Upper lobe of right lung (tissue), 1 donor: ENCODE measurements around the gene LRRC8B. TPM values are rescaled to one million over a fixed set of nuclear protein-coding genes. Genes with fewer than 3 reads are reported as not detected.
"Not testable (repeated sequence)": the region's sequence is repeated elsewhere in the genome, so short reads cannot be mapped to it uniquely, and the experiment has no call there.

ENCODE experiments used
- ATAC-seq: fragments of 200-7000 bp; cut with Tn5 transposase; one replicate; pipeline ENCODE4 v1.9.1; 2020; ENCODE audit warnings: mild to moderate bottlenecking, moderate library complexity
- DNase-seq: peaks from one replicate; pipeline ENCODE4 v3.0.0-alpha.2; 2020
- H3K27ac ChIP-seq: fragments of 200-600 bp; one replicate; pipeline ENCODE4 v1.8.0; 2022
- H3K27me3 ChIP-seq: fragments of 200-600 bp; one replicate; pipeline ENCODE4 v1.8.0; 2022; ENCODE audit warnings: mild to moderate bottlenecking
- H3K36me3 ChIP-seq: fragments of 200-600 bp; one replicate; pipeline ENCODE4 v1.8.0; 2022
- H3K4me1 ChIP-seq: fragments of 200-600 bp; one replicate; pipeline ENCODE4 v1.8.0; 2022
- H3K4me3 ChIP-seq: fragments of 200-600 bp; one replicate; pipeline ENCODE4 v1.8.0; 2022; ENCODE audit warnings: mild to moderate bottlenecking
- H3K9me3 ChIP-seq: fragments of 200-600 bp; one replicate; pipeline ENCODE4 v1.8.0; 2022
- intact Hi-C: fragments of 100-400 bp; cut with DNase I; formaldehyde crosslinking; loops from one replicate; pipeline ENCODE4 v1.11.0; 2022
- total RNA-seq: library from RNA; stranded (reverse); fragmentation: NEBNext Ultra II Directional; extraction: Animal tissue kit (Norgen Biotek cat#: 25700); gene quantifications from one replicate; pipeline ENCODE4 v1.2.1, GENCODE V29; 2021
- TF ChIP-seq, protein P1 (sequence below): fragments of 200-600 bp; IDR thresholded peaks from one replicate; pipeline ENCODE4 v1.8.0; 2022; ENCODE audit warnings: antibody characterized with exemption
- donor health status: DM: no; HTN: yes; CAD: no; lungs with severe emphysema.

The LRRC8B gene
- total RNA-seq, 1 donor from 2014 or later: 22.3 TPM

DNA sequence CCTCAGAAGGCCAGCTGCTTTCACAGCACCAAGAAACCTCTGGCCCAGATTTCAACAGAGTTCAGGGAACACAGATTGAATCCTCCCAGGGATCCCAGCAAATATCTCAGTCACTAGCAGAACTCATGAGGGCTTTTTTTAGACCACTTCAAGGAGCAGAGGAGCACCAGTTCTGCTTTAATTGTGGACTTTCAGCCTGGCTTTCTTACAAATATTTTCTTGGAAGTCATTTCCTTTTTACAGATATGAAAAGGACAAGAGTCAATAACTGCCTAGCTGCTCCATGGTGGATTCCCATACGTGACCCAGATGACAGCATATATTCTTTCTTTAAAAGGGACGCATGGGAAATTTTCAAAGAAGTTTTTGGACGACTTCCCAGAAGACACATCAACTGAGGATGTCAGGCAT lies 6.4 kb upstream of the LRRC8B start:
- Histone ChIP-seq H3K36me3 (no peaks in the 10 kb centered on the region), H3K27ac (peak overlapping the region; percentile 44), H3K9me3 (no peaks in the 10 kb centered on the region), H3K4me1 (no peaks in the 10 kb centered on the region), H3K27me3 (no peaks in the 10 kb centered on the region), H3K4me3 (no peak overlapping the region)
- intact Hi-C loops: loop anchor here (10.0 kb wide), 1 partner anchor 57 kb away; no protein-coding TSS in a partner anchor
- DNase-seq (no peak), ATAC-seq (peak; percentile 85)
- TF ChIP-seq, protein P1, sequence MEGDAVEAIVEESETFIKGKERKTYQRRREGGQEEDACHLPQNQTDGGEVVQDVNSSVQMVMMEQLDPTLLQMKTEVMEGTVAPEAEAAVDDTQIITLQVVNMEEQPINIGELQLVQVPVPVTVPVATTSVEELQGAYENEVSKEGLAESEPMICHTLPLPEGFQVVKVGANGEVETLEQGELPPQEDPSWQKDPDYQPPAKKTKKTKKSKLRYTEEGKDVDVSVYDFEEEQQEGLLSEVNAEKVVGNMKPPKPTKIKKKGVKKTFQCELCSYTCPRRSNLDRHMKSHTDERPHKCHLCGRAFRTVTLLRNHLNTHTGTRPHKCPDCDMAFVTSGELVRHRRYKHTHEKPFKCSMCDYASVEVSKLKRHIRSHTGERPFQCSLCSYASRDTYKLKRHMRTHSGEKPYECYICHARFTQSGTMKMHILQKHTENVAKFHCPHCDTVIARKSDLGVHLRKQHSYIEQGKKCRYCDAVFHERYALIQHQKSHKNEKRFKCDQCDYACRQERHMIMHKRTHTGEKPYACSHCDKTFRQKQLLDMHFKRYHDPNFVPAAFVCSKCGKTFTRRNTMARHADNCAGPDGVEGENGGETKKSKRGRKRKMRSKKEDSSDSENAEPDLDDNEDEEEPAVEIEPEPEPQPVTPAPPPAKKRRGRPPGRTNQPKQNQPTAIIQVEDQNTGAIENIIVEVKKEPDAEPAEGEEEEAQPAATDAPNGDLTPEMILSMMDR: no peak

- H3K4me1 ChIP-seq: no peaks in the 10 kb centered on the region
- no peaks in the 10 kb centered on the region for H3K9me3 ChIP-seq
- intact Hi-C loops: loop anchor here (10.0 kb wide), 1 partner anchor 55 kb away; no protein-coding TSS in a partner anchor
- no peak overlapping the region for H3K27ac ChIP-seq
- no peak overlapping the region for H3K4me3 ChIP-seq
- H3K36me3 ChIP-seq: no peaks in the 10 kb centered on the region
- TF ChIP-seq, protein P1: peak; percentile 74
- ATAC-seq (peak; percentile 45), DNase-seq (no peak)
- H3K27me3 ChIP-seq: no peaks in the 10 kb centered on the region
Measured at GRCh38 chr1:89519779-89520358, 4.8 kb upstream of the LRRC8B start.

DNA sequence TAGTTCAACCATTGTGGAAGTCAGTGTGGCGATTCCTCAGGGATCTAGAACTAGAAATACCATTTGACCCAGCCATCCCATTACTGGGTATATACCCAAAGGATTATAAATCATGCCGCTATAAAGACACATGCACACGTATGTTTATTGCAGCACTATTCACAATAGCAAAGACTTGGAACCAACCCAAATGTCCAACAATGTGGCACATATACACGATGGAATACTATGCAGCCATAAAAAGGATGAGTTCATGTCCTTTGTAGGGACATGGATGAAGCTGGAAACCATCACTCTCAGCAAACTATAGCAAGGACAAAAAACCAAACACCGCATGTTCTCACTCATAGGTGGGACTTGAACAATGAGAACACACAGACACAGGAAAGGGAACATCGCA lies 2.7 kb upstream of the LRRC8B start:
- DNase-seq, intact Hi-C loops, H3K4me1 ChIP-seq, H3K27ac ChIP-seq, H3K36me3 ChIP-seq, H3K9me3 ChIP-seq, H3K4me3 ChIP-seq, ATAC-seq, H3K27me3 ChIP-seq: not testable (repeated sequence)

DNA sequence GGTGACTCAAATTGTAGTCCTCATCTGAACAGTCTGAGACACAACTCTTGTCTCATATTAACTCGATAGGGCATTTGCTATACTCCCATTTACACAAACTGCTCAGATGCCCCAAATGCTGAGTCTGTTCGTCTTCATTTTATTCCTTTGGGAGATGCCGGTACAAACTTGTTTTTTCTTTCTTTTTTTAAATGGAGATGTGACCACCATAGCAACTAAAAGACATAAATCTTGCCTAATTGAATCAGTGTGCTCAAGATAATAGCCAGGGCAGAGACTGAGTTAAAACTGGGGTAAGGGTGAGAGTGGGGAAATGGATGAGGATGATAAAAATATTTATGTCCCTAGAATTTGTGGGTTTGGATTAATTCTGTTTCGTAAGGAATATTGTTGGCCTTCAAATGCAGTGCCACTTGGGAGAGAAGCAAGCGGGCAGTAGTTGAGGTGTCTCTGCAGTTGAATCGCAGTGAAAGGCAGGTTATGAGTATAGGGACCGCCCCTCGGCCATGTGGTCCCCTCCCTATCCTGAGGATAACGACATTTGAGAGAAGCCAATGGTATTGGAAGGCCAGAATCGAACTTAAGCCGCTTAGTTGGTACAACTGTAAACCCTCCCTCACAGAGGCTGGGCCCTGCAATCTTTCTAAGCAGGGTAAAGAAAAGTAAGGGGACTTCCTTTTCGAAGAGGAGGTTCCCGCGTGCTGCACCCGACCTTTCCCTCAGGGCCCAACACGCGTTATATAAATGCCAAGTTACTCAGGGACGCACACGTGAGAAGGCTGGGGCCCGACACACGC lies 859 bp upstream of the LRRC8B start:
- intact Hi-C loops: no loop called here
- TF ChIP-seq, protein P1: no peak
- no peak for DNase-seq

GRCh38 chr1:89525169-89525855 lies 683 bp downstream of the LRRC8B start:
- intact Hi-C loops: no loop called here
- Histone ChIP-seq H3K4me3 (peak overlapping the region; percentile 90), H3K36me3 (no peaks in the 10 kb centered on the region), H3K27ac (peak overlapping the region; percentile 88), H3K4me1 (peaks cover 9% of the 10 kb centered on the region), H3K27me3 (no peaks in the 10 kb centered on the region), H3K9me3 (no peaks in the 10 kb centered on the region)
- DNase-seq (peak; percentile 85), ATAC-seq (peak; percentile 65)
- TF ChIP-seq, protein P1: no peak

More for the DNA sequence above, 859 bp upstream of the LRRC8B start:
- Histone ChIP-seq H3K4me3 (peak overlapping the region; percentile 90), H3K9me3 (no peaks in the 10 kb centered on the region), H3K4me1 (peaks cover 9% of the 10 kb centered on the region), H3K27ac (peak overlapping the region; percentile 88), H3K27me3 (no peaks in the 10 kb centered on the region), H3K36me3 (no peaks in the 10 kb centered on the region)
- ATAC-seq: peak; percentile 58

DNA sequence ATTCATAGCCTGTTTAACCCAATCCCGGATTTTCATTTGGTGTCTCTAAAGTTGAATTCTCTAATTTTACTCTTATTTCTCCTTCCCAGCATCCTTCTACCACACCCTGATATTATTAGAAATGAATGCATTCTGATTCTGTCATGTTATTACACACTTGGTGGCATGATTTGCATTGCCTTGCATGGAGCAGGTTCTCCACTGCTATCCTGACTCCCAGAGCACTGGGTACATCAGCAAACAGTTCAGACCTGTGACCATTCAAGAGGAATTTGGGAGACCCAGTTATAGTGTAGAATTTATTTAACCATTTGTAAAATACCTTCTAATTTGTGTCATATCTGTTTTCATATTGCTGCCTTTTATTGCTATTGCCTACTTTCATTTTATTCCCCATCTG lies 2.6 kb downstream of the LRRC8B start:
- H3K27me3 ChIP-seq: no peaks in the 10 kb centered on the region
- no peaks in the 10 kb centered on the region for H3K9me3 ChIP-seq
- TF ChIP-seq, protein P1: no peak
- no peak for ATAC-seq
- intact Hi-C loops: no loop called here
- no peak overlapping the region for H3K27ac ChIP-seq
- peaks cover 9% of the 10 kb centered on the region for H3K4me1 ChIP-seq
- no peak for DNase-seq
- no peaks in the 10 kb centered on the region for H3K36me3 ChIP-seq
- no peak overlapping the region for H3K4me3 ChIP-seq
